HL-60/S4 treated with retinoic acid at 250 ng/mL for 4 days and 3 days (cell line): ENCODE results near the gene ZNF396.

Source experiments
- in situ Hi-C: fragments of 300-500 bp; cut with MboI; formaldehyde crosslinking; loops from 2 replicates; pipeline ENCODE4 v1.7.0; 2022; ENCODE audit warnings: low sequenced_read_pairs

Gene ZNF396

DNA sequence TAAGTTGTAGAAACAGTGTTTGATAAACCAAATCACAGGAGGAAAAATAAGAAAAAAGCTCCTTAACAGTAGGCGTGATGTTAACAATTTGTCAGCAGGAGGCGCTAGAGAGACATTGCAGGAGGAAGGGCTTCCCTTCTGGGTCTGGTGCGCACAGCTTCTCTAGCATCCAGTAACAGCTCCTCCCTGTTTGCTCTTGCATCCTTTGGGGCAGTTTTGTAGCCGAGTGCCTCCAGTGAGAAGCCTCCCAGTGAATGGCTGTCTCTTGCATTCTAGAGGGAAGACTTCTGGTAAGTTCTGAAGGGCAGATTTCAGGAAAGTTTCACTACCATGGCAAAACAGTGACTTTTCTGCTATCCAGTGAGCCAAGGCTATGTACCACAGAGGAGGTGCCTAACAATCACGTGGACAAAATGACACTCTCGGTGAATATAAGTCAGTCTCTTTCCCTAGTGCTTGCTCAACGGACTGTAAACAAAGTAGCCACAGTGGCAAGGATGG, 9.5 kb upstream of the ZNF396 start:
- in situ Hi-C loops = no loop called here

DNA sequence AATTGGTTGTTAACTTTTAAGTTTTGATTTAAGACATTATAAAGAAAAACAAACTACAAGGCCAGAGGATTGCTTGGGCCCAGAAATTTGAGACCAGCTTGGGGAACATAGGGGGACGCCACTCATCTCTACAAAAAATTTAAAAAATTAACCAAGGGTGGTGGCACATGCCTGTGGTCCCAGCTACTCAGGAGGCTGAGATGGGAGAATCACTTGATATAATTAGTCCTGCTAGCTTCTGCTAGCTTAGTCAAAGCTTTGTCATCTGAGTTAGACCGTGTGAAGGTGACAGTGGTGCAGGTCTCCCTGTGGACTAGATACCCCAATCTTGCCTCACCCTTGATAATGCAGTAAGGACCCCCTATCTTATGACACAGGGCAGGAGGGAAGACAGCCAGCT, 6.0 kb upstream of the ZNF396 start:
- in situ Hi-C loops = no loop called here

DNA sequence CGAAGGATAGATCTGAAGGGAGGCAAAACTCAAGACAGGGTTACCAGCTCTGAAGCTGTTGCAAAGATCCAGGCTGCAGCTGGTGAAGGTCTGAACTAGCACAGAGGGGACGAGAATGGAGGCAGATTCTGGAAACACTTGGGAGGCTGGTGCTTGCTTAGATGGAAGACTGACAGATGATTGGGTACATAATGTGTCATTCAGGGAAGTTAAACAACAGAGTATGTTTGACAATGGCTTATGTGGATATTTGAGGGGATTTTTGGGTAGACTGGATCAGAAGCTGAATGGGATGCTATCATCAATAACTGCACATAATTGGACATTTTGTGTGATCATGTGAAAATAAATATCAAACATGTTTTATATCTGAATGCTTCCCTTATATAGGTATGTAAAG, 2.3 kb upstream of the ZNF396 start:
- in situ Hi-C loops = no loop called here

DNA sequence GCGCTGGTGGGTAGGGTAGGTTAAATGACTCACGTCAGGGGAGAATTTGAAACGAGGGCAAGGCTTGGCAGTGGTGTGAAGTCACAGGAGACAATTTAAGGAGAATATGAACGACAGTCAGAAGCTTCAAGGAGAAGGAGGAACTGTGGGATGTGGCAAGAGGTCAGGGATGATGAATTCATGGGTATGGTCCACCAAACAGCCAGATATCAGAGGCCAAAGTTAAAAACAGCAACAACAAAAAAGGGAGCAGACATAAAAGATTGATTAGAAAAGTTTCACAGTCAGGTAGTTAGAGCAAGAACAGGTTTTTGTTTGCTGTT, 1.4 kb upstream of the ZNF396 start:
- in situ Hi-C loops = no loop called here

DNA sequence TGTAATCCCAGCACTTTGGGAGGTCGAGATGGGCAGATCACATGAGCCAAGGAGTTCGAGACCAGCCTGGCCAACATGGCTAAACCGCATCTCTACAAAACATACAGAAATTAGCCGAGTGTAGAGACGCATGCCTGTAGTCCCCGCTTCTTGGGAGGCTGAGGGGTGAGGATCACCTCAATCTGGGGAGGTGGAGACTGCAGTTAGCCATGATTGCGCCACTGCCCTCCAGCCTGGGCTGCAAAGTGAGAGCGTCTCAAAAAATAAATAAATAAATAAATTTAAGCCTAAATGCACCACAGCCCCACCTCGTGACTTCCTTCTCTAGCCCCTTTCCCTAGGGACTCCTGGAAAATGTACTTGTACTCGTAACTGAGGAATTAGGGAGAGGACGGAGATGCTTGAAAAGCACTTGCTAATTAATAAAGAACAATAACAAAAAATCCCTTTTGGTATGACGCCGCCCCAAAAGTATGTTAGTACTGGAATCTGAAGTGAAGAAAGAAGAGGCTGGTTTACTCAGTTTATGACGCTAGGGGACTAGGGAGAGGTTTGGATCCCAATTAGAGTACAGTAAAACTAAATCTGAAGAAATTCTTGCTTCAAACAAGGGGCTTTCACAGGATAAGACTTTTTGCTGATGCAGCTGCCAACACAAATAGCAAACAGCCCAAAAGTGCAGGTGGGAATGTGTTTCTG, 887 bp upstream of the ZNF396 start:
- in situ Hi-C loops = no loop called here

DNA sequence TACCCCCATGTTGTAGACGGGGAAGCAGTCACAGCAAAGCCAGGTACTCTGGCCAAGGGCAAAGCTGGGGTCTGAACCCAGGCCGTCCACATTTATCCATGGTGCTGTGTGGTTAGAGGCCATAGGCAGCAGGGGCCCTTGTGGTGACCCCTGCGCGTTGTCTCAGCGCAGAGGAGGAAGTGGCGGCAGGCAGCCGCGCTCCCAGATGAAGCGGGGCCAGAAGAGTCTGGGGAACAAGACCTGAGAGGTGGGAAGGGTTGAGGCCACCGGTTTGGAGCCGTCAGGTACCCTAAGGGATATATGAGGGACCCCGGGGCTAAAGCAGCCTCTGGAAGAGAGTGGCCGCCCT, 770 bp downstream of the ZNF396 start:
- in situ Hi-C loops = no loop called here

DNA sequence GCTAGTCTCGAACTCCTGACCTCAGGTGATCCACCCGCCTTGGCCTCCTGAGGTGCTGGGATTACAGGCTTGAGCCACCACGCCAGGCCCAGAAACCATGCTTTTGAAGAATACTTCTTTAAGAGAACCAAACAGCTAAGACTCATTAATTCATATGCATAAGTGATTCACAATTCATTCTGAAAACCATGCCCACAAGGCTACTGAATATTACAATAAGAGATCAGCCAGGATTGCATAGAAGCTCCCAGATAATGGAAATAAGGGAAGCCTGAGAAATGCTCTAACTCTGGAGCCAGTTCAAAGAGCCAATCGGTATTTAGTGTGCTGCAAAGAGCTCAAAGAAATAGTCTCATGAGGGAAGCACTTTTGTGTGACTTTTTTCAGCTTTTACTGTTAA, 2.4 kb downstream of the ZNF396 start:
- in situ Hi-C loops = loop anchor here (25.0 kb wide), 1 partner anchor 362 kb away; no protein-coding TSS in a partner anchor

DNA sequence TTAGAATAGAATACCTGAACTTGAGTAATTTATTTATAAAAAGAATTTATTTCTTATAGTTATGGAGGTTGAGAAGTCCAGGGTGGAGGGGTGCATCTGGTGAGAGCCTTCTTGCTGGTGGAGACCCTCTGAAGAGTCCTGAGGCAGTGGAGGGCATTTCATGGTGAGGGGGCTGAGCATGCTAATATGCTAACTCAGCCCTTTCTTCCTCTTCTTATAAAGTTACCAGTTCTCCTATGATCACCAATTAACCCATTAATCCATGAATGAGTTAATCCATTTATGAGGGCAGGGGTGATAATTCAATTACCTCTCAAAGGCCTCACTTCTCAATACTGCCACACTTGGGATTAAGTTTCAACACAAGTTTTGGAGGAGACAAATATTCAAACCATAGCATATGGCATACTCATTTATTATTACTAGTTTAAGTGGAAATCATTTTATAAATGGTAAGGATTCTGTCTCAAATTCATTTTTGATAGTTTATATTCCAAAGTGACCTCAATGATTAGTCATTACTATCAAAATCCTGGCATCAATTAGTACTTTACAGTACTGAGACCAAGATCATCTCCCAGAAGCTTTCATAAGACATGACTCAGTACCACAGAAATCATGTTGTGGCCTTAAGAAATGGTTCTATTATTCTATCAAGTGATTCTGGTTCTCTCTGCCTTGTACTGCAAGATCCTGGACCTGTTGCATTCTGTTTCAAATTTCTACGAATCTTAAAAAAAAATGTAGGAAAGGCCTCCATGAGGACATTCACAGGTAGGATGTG, 5.5 kb downstream of the ZNF396 start:
- in situ Hi-C loops = loop anchor here (25.0 kb wide), 1 partner anchor 359 kb away; no protein-coding TSS in a partner anchor

DNA sequence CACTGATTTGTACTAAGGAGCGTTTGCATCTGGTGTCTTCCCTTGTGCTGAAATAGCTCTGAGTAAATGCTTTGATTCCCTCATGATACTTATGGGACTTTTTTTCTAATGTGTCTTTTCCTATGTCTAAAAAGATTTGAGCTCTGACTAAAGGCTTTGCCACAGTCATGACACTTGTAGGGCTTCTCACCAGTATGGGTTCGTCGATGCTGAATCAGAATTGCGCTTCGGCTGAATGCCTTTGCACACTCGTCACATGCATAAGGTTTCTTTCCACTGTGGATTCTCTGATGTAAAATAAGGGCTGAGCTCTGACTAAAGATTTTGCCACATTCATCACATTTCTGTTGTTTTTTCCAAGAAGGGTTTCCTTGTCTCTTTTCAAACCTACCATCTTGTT, 8.0 kb downstream of the ZNF396 start:
- in situ Hi-C loops = loop anchor here (25.0 kb wide), 1 partner anchor 357 kb away; no protein-coding TSS in a partner anchor

DNA sequence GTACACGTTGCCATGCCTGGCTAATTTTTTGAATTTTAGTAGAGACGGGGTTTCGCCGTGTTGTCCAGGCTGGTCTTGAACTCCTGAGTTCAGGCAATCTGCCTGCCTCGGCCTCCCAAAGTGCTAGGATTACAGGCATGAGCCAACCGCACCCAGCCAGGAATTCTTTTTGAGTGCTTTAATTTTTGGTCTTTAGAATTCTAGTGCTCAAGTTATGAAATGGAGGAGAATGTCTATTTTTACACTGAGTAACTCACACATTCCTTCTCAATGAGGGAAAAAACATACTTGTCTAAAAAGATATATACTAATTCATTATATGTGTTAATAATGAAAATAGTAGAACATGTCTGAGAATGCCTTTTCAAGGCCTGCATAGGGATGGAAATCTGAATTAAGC, 8.5 kb downstream of the ZNF396 start:
- in situ Hi-C loops = loop anchor here (25.0 kb wide), 1 partner anchor 356 kb away; no protein-coding TSS in a partner anchor

DNA sequence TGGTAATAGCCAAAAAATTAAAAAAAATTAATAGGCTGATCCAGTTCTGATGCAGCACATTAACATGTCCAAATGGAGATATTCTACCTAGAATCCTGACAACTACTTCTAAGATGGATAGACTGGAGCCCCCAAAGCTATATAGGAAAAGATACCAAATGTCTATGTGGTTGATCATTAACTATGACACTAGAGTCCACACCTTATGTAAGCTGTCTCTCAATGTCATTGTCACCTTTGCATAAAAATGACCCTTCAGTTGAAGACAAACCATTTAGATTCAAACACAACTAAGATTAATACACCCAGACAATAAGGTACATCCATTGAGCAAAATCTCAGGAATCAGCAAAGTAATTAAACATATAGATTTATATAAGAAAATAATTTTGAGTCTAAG, 14.6 kb downstream of the ZNF396 start:
- in situ Hi-C loops = loop anchor here (25.0 kb wide), 1 partner anchor 350 kb away; no protein-coding TSS in a partner anchor

DNA sequence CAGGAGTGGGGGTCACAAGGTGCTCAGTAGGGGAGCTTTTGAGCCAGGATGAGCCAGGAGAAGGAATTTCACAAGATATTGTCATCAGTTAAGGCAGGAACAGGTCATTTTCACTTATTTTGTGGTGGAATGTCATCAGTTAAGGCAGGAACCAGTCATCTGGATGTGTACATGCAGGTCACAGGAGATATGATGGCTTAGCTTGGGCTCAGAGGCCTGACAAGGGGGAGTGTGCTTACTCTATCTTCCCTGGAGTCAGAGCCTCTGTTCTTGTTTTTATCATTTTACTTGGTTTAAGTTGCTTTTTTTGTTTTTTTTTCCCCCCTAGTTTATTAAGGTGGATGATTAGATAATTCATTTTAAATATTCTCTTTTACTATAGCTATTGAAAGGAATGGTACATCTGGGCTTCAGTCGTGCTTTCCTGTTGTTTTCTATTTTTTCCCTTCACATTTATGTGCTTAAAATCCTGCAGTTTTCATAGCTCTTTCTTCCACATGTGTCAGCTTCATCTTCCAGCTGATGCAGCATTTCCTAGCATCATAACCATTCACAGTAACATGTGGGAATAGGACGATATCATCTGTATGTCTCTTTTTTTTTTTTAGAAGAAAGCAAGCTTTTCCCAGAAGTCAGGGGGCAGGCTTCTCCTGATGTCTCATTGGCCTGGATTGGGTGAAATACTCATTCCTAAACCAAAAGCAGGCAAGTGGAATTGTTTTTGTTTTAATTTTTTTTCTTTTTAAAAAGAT, 15.4 kb downstream of the ZNF396 start:
- in situ Hi-C loops = loop anchor here (25.0 kb wide), 1 partner anchor 349 kb away; no protein-coding TSS in a partner anchor

DNA sequence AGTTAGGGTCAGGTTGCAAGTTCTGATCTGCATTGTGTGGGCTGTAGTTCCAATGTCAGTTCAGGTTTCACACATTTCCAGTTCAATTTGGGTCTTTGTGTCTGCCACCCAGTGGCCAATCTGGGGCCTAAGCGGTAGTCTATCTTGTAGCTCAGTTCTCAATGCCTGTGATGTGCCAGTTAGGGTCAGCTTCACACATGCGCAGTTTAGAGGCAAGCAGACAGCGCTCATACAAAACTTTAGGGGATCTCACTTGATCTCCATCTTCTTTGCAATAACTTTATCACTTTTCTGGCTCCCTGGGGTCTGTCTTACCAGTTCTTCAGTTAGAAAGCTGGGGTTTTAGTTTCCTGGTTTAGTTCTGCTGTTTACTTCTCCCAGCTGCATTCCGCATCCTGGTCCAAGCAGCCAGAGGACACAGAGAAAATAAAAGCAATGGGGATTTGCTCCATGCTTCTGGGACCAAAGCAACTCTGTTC, 22.0 kb downstream of the ZNF396 start:
- in situ Hi-C loops = loop anchor here (25.0 kb wide), 1 partner anchor 343 kb away; no protein-coding TSS in a partner anchor

DNA sequence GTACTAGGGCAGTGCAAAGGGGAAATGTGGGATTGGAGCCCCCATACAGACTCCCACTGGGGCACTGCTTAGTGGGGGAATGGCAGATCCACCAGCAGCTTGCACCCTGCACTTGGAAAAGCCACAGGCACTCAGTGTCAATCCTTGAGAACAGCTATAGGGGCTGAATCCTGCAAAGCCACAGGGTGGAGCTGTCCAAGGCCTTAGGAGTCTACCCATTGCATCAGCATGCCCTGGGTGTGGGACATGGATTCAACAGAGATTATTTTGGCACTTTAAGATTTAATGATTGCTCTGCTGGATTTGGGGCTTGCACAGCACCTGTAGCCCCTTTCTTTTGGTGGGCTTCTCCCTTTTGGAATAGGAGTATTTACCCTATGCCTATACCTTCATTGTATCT, 24.4 kb downstream of the ZNF396 start:
- in situ Hi-C loops = loop anchor here (25.0 kb wide), 1 partner anchor 340 kb away; no protein-coding TSS in a partner anchor

DNA sequence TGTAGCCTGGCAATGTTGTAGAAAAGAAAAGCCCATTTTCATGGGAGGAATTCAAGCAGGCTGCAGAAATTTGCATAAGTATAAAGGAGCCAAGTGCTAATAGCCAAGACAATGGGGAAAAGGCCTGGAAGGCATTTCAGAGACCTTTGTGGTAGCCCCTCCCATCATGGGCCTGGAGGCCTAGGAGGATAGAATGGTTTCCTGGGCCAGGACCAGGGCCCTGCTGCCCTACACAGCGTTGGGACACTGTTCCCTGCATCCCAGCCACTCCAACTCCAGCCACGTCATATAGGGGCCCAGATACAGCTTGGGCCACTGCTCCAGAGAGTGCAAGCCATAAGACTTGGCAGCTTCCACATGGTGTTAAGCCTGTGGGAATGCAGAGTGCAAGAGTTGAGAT, 24.9 kb downstream of the ZNF396 start:
- in situ Hi-C loops = loop anchor here (25.0 kb wide), 1 partner anchor 340 kb away; no protein-coding TSS in a partner anchor

DNA sequence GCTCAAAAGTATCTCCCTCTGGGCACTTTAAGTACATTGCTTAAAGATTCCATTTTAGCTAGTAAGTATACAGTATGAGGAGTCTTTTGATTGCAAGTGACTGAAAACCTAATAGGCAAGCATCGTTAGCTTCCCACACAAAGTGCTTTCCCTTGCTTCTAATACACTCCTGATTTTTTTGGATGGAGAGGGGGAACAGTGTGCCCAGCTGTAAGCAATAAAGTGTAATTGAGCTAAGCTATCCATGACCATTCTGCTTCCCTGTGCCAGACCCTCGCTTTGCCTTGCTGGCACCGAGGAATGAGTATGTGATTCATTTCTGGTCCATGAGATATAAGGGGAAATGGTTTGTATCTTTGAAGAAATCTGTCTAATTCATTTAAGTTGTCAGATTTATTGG, 29.1 kb downstream of the ZNF396 start:
- in situ Hi-C loops = no loop called here

DNA sequence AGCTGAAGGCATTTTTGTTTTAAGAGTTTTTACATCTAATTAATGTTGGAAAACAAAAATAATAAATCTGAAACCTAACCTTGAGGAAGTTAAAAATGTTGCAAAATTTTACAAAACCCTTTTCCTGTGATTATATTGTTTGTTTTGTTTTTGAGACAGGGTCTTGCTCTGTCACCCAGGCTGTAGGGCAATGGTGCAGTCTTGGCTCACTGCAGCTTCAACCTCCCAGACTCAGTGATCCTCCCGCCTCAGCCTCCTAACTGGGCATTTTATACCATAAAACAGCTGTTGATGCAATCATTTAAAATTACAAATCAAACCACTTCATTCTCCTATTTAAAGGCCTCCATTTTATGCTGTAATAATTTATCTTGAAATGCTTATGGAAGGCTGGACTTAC, 31.2 kb downstream of the ZNF396 start:
- in situ Hi-C loops = no loop called here

DNA sequence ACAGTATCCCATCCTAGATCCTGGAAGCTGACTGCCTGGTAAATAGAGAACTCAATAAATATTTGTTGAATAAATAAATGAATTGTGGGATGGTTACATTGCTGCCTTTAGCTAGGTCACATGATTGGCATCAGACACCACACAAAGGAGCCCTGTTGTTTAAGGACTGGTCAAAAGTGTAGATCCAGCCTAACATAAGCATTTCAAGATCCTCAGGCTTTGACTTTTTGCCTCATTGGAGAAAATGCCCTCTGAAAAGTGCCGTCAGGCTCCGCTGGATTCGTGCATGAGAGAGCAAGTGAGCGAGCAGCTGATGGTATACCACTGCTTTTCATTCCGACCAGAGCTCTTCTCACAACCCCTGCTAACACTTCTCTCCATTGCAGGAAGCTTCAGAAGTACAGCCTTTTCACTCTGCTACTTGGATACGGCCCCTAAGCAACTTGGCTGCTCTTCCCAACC, 31.6 kb downstream of the ZNF396 start:
- in situ Hi-C loops = no loop called here

DNA sequence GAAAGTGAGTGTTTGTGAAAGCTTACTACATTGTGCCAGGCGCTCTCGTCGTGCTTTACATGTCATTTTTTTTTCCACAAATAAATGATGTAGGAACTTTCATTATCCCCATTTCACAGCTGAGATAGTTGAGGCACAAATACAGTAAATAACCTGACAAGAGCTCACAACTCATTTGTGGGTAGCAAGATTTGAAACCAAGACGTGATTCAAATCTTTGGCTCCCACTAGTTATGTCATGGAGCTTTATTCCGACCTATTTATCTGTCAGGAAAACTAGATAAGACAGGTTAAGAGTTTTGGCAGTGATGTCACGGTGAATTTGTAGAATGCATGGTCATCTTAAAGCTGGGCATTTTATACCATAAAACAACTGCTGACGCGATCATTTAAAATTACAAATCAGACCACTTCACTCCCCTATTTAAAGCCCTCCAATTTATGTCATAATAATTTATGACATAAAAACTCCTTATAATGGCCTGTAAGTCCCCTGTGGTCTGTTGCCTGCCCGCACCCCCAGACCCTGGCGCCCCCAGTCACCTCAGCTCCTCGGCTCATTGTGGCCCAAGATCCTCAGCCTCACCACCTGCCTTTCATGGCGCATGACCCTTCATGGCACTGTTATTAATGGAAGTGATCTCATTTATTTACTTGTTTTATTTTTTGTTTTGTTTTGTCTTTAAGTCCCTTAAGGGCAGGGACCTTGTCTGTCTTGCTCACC, 32.2 kb downstream of the ZNF396 start:
- in situ Hi-C loops = no loop called here
